Measurements from ENCODE around the gene CCDC92B.

CCDC92B gene

GRCh38 chr17:2778489-2778888 is 29.0 kb upstream of the CCDC92B start:
- ChIA-PET CTCF (no interaction called here), POLR2A (no interaction called here)
- no peak for DNase-seq (ENCODE audit: low read depth, low spot score)
- no peak overlapping the region for H3K4me3 ChIP-seq (ENCODE audit: low read depth, low read length)
- TF ChIP-seq, protein P1, sequence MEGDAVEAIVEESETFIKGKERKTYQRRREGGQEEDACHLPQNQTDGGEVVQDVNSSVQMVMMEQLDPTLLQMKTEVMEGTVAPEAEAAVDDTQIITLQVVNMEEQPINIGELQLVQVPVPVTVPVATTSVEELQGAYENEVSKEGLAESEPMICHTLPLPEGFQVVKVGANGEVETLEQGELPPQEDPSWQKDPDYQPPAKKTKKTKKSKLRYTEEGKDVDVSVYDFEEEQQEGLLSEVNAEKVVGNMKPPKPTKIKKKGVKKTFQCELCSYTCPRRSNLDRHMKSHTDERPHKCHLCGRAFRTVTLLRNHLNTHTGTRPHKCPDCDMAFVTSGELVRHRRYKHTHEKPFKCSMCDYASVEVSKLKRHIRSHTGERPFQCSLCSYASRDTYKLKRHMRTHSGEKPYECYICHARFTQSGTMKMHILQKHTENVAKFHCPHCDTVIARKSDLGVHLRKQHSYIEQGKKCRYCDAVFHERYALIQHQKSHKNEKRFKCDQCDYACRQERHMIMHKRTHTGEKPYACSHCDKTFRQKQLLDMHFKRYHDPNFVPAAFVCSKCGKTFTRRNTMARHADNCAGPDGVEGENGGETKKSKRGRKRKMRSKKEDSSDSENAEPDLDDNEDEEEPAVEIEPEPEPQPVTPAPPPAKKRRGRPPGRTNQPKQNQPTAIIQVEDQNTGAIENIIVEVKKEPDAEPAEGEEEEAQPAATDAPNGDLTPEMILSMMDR (IDR thresholded peaks at IDR 0.05; ENCODE audit: insufficient read depth, low read length, missing control alignments), result no peak

- TF ChIP-seq, protein P1 (IDR thresholded peaks at IDR 0.05; ENCODE audit: insufficient read depth, low read length, missing control alignments), result no peak
- no peak overlapping the region for H3K4me3 ChIP-seq (ENCODE audit: low read depth, low read length)
- CTCF ChIA-PET, result no interaction called here
- POLR2A ChIA-PET, result no interaction called here
- DNase-seq (ENCODE audit: low read depth, low spot score), result no peak
These were observed 27.9 kb upstream of the CCDC92B start for GRCh38 chr17:2777242-2777867.

DNA sequence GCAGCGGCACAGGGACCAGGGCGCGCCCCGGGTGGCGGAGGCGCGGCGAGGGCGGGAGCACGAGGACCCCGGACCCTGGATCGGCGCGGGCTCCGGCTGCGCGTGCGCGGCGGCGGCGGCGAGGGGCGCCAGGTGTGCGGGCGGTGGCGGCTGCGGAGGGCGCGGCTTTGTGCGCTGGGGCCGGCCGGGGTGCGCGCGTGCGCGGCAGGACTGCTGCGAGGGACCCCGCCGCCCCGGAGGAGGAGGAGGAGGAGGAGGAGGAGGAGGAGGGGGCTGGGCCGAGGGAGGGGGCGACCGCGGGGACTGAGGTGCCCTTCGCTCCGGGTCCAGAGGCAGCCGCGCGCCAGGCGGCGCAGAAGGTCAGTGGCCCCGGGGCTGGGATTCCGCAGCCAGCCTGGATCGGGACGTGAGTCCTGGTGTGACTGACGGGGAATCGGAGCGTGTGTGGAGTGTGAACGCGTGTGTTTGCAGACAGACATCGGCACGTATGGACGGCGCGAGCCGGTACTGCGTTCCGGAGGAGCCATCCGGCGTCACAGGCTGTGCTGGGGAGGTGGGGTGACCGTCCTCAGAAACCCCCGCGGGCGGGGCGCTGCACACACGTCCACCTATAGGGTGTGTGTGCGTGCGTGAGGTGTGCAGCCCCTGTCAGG is 27.3 kb upstream of the CCDC92B start:
- CTCF ChIA-PET, result no interaction called here
- TF ChIP-seq, protein P1 (IDR thresholded peaks at IDR 0.05; ENCODE audit: insufficient read depth, low read length, missing control alignments), result no peak
- POLR2A ChIA-PET, result no interaction called here
- DNase-seq (ENCODE audit: low read depth, low spot score), result no peak
- no peak overlapping the region for H3K4me3 ChIP-seq (ENCODE audit: low read depth, low read length)

DNA sequence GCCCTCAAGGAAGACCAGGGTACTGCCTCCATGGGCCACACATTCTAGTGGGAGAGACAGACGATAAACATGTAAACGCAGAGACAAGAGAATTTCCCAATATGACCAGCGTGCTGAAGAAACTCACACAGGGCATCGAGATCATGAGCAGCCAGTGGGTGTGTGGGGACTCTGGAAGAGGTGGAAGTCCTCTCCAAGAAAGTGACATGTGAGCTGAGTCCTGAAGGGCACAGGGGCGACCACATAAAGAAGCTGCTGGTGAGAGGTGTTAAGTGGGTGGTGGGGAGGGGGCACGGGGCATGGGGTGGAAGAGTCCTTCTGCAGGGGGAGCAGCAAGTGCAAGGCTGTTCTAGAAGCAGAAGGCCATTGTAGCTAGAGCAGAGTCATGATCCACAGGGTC is 25.8 kb upstream of the CCDC92B start:
- no peak for DNase-seq (ENCODE audit: low read depth, low spot score)
- POLR2A ChIA-PET, result no interaction called here
- no peak overlapping the region for H3K4me3 ChIP-seq (ENCODE audit: low read depth, low read length)
- CTCF ChIA-PET, result no interaction called here
- TF ChIP-seq, protein P1 (IDR thresholded peaks at IDR 0.05; ENCODE audit: insufficient read depth, low read length, missing control alignments), result no peak

- CTCF ChIA-PET, result interaction anchor here (2.4 kb wide), 1 partner anchor 16 kb away, joined by 6 read pairs; no protein-coding TSS in a partner anchor
- POLR2A ChIA-PET, result no interaction called here
- no peak for DNase-seq (ENCODE audit: low read depth, low spot score)
- TF ChIP-seq, protein P1 (IDR thresholded peaks at IDR 0.05; ENCODE audit: insufficient read depth, low read length, missing control alignments), result no peak
- no peak overlapping the region for H3K4me3 ChIP-seq (ENCODE audit: low read depth, low read length)
These were observed 20.7 kb upstream of the CCDC92B start for GRCh38 chr17:2770129-2770528.

GRCh38 chr17:2758870-2759269 is 9.4 kb upstream of the CCDC92B start:
- CTCF ChIA-PET, result no interaction called here

More at GRCh38 chr17:2758870-2759269, 9.4 kb upstream of the CCDC92B start:
- TF ChIP-seq, protein P1 (IDR thresholded peaks at IDR 0.05; ENCODE audit: insufficient read depth, low read length, missing control alignments), result no peak
- POLR2A ChIA-PET, result interaction anchor here (0.6 kb wide), 1 partner anchor 935 kb away, joined by 3 read pairs; no protein-coding TSS in a partner anchor
- H3K4me3 ChIP-seq (ENCODE audit: low read depth, low read length), result no peak overlapping the region
- DNase-seq (ENCODE audit: low read depth, low spot score), result no peak

Measured in AG04449 (cell line).